Esophagus (tissue), 2 donors: ENCODE data around the gene ACVR2A. TPM values are rescaled to one million over a fixed set of nuclear protein-coding genes. Genes with fewer than 3 reads are reported as not detected.

ENCODE experiments used
- H3K27ac ChIP-seq, 2 donors: one replicate each; pipeline ENCODE4 v1.5.1; 2013; ENCODE audit warnings: low read depth in 2 of 2, mild to moderate bottlenecking in 2 of 2, inconsistent platforms in 1 of 2, low read length in 1 of 2, moderate library complexity in 1 of 2
- H3K27me3 ChIP-seq, 2 donors: one replicate each; pipeline ENCODE4 v1.6.1; 2013; ENCODE audit warnings: low read length in 2 of 2, control low read depth in 1 of 2, mild to moderate bottlenecking in 1 of 2; ENCODE audit not compliant: insufficient read depth in 2 of 2, control insufficient read depth in 1 of 2
- H3K36me3 ChIP-seq, 2 donors: one replicate each; pipeline ENCODE4 v1.6.1; 2013; ENCODE audit warnings: low read length in 1 of 2; ENCODE audit not compliant: control insufficient read depth in 2 of 2, insufficient read depth in 2 of 2
- H3K4me1 ChIP-seq, 2 donors: one replicate each; pipeline ENCODE4 v1.6.1; 2013; ENCODE audit warnings: low read length in 1 of 2; ENCODE audit not compliant: control insufficient read depth in 2 of 2, insufficient read depth in 2 of 2
- H3K4me3 ChIP-seq, 2 donors: one replicate each; pipeline ENCODE4 v1.5.1; 2013; ENCODE audit warnings: low read length in 2 of 2, mild to moderate bottlenecking in 2 of 2, low read depth in 1 of 2, moderate library complexity in 1 of 2
- H3K9me3 ChIP-seq, 2 donors: one replicate each; pipeline ENCODE4 v1.6.1; 2013; ENCODE audit warnings: mild to moderate bottlenecking in 2 of 2, low read depth in 1 of 2, low read length in 1 of 2, moderate library complexity in 1 of 2; ENCODE audit not compliant: control insufficient read depth in 2 of 2, insufficient read depth in 1 of 2
- WGBS, 2 donors: extraction: QIAGEN DNeasy Blood & Tissue Kit; methylation state at CpG; one replicate each; pipeline ENCODE4 v1.1.7; 2013; 5-methylcytosine and 5-hydroxymethylcytosine counted together
- polyA plus RNA-seq, 2 donors: library from polyadenylated mRNA; stranded (reverse); fragments of 200-250 nt; gene quantifications; one replicate each; pipeline ENCODE4 v1.2.3, GENCODE V29; 2013
- donor health status: healthy with polysubstance abuse.
- donor health status: Bipolar disorder and iron deficiency.

The ACVR2A gene
- polyA plus RNA-seq, 2 donors: 6.2 to 6.3 TPM

DNA sequence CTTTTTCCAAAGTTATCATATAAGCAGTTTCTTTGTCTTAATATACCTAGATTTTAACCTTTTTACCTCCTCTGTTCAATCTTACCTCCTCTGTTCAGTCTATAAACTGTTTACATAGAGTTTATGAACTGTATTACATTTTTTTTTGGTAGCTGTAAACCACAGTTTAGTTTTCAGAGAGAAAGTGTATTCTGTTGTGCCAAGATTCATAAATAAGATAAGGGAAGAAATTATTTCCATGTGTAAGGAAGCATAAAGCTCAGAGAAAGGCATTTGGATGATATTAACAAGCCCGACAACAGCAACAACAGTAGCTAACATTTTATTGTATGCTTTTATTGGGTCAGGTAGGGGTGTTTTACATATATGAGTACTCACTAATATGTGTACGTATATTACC is 71.2 kb downstream of the ACVR2A start:
- 92 to 94% methylated on average over 2 of the region's 2 CpGs for WGBS, 2 donors
- peaks cover 0 to 2% of the 10 kb centered on the region in 2 donors for H3K36me3 ChIP-seq
- no peaks in the 10 kb centered on the region for H3K9me3 ChIP-seq
- H3K4me3 ChIP-seq: no peak overlapping the region
- H3K27me3 ChIP-seq: no peaks in the 10 kb centered on the region
- H3K27ac ChIP-seq: no peak overlapping the region
- H3K4me1 ChIP-seq: no peaks in the 10 kb centered on the region

DNA sequence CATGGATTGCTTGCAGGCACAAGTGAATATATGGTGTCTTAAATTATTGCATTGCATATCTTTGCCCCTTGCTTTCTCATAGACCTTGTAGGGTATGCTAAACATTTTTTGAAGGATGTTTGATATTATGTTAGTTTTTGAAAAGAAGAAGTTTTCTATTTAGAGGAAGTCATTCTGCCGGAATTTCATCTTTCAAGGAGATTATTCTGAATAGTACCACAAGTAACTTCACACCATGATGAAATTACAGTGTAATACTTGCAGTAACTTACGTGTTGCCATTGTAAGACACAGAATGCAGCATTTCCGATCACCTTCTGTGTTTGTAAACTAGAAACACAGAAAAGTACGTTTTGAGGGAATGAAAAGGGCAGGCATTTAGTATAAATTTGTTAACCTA is 71.9 kb downstream of the ACVR2A start:
- no peaks in the 10 kb centered on the region for H3K4me1 ChIP-seq
- H3K36me3 ChIP-seq: peaks cover 0 to 2% of the 10 kb centered on the region in 2 donors
- WGBS, 2 donors: 86 to 89% methylated on average over 4 of the region's 4 CpGs

DNA sequence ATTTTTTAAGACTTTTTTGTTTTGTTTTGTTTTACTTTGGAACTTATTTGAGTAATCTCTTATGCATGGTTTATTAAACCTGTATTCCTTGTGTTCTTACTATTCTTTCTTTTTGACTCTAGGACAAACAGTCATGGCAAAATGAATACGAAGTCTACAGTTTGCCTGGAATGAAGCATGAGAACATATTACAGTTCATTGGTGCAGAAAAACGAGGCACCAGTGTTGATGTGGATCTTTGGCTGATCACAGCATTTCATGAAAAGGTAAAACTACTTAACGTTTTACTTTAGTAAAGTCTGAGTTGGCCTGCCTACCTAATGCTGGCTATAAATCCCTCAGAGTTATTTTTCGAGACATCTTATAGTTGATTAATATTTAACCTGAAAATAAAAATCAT is 72.3 kb downstream of the ACVR2A start:
- H3K36me3 ChIP-seq: peaks cover 0 to 2% of the 10 kb centered on the region in 2 donors

More for the DNA sequence above, 71.9 kb downstream of the ACVR2A start:
- no peak overlapping the region for H3K27ac ChIP-seq
- no peak overlapping the region for H3K4me3 ChIP-seq
- H3K27me3 ChIP-seq: no peaks in the 10 kb centered on the region
- H3K9me3 ChIP-seq: no peaks in the 10 kb centered on the region

DNA sequence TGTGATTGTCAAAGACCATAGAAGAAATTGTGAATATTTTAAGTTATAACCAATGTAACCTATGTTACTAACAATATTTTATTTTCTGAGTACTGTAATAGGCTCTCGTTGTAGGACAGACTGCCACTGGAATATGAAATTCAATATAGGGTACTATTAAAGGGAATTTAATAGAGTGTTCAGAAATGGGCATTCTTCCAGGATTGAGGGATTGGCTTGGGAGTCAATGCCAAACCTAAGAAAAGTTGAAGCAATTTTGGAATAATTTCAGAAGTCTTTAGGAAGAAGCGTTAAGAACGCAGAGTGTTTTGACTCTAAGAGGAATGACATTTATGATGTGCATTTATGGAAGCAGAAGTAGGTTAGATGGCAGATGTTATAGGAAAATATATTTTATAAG is 79.0 kb downstream of the ACVR2A start:
- WGBS, 2 donors: 49 to 63% methylated on average over 3 of the region's 3 CpGs
- Histone ChIP-seq H3K36me3 (peaks cover 2 to 3% of the 10 kb centered on the region in 2 donors), H3K27me3 (no peaks in the 10 kb centered on the region), H3K4me3 (no peak overlapping the region), H3K4me1 (no peaks in the 10 kb centered on the region), H3K9me3 (no peaks in the 10 kb centered on the region), H3K27ac (no peak overlapping the region)

More for the DNA sequence above, 72.3 kb downstream of the ACVR2A start:
- Histone ChIP-seq H3K4me1 (no peaks in the 10 kb centered on the region), H3K27me3 (no peaks in the 10 kb centered on the region), H3K9me3 (no peaks in the 10 kb centered on the region), H3K27ac (no peak overlapping the region), H3K4me3 (no peak overlapping the region)
- 81 to 86% methylated on average over 4 of the region's 4 CpGs for WGBS, 2 donors

DNA sequence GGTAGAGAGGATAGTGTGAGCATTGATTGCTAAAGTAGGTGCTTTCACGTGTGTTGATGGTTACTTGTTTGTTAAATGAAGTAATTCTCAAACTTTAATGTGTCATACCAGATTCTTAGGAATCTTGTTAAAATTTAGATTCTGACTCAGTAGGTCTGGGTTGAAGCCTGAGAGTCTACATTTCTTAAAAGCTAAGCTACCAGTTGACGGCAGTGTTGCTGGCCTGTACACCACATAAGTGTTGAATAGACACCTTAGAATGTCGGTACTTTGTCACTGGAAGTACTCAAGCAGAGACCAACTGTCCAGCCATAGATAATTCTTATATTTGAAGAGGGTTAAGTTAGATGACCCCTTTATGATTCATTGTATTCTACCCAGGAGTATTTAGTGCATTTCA is 79.8 kb downstream of the ACVR2A start:
- WGBS, 2 donors: 95 to 97% methylated on average over 3 of the region's 3 CpGs

DNA sequence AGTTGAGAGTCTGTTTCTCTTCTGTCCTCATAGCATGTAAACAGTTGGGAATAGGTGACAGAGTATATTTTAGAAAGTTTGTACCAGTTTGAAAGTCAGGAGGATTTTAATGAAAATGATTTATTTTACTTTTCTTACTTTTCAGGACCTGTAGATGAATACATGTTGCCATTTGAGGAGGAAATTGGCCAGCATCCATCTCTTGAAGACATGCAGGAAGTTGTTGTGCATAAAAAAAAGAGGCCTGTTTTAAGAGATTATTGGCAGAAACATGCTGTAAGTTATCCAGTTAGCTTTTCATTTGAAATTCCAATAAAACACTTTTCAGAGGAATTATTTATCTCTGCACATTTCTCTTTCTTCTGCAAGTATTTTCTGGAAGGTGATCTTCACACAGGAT is 81.1 kb downstream of the ACVR2A start:
- Histone ChIP-seq H3K9me3 (no peaks in the 10 kb centered on the region), H3K27me3 (no peaks in the 10 kb centered on the region), H3K4me3 (no peak overlapping the region), H3K27ac (no peak overlapping the region), H3K4me1 (no peaks in the 10 kb centered on the region), H3K36me3 (peaks cover 0 to 3% of the 10 kb centered on the region in 2 donors)

More for the DNA sequence above, 79.8 kb downstream of the ACVR2A start:
- Histone ChIP-seq H3K4me1 (no peaks in the 10 kb centered on the region), H3K9me3 (no peaks in the 10 kb centered on the region), H3K27ac (no peak overlapping the region), H3K4me3 (no peak overlapping the region), H3K36me3 (peaks cover 2 to 3% of the 10 kb centered on the region in 2 donors), H3K27me3 (no peaks in the 10 kb centered on the region)

DNA sequence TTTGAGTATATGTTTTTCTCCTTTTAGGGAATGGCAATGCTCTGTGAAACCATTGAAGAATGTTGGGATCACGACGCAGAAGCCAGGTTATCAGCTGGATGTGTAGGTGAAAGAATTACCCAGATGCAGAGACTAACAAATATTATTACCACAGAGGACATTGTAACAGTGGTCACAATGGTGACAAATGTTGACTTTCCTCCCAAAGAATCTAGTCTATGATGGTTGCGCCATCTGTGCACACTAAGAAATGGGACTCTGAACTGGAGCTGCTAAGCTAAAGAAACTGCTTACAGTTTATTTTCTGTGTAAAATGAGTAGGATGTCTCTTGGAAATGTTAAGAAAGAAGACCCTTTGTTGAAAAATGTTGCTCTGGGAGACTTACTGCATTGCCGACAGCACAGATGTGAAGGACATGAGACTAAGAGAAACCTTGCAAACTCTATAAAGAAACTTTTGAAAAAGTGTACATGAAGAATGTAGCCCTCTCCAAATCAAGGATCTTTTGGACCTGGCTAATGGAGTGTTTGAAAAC is 82.3 kb downstream of the ACVR2A start:
- no peaks in the 10 kb centered on the region for H3K9me3 ChIP-seq
- peaks cover 0 to 3% of the 10 kb centered on the region in 2 donors for H3K36me3 ChIP-seq
- WGBS, 2 donors: 97% methylated on average over 4 of the region's 4 CpGs

DNA sequence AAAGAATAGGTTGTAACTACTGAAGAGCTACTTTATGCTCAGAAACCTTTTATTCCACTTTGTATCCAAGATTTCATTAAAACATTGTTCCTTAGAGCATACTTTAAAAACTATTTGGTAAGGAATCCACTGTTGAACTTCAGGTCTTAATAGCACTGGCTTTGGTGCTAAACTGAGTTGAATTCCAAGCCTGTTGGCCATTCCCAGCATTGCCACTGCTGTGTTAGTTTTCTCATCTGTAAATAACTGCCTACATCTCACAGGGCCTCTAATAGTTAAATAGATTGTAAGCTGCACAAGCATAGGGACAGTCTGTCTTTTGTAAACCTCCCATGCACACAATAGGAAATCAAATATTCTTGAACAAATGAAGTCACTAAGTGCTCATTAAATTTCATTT is 89.1 kb downstream of the ACVR2A start:
- Histone ChIP-seq H3K4me3 (no peak overlapping the region), H3K36me3 (no peaks in the 10 kb centered on the region), H3K4me1 (no peaks in the 10 kb centered on the region)

More for the DNA sequence above, 82.3 kb downstream of the ACVR2A start:
- Histone ChIP-seq H3K4me3 (no peak overlapping the region), H3K27ac (no peak overlapping the region), H3K27me3 (no peaks in the 10 kb centered on the region), H3K4me1 (no peaks in the 10 kb centered on the region)

DNA sequence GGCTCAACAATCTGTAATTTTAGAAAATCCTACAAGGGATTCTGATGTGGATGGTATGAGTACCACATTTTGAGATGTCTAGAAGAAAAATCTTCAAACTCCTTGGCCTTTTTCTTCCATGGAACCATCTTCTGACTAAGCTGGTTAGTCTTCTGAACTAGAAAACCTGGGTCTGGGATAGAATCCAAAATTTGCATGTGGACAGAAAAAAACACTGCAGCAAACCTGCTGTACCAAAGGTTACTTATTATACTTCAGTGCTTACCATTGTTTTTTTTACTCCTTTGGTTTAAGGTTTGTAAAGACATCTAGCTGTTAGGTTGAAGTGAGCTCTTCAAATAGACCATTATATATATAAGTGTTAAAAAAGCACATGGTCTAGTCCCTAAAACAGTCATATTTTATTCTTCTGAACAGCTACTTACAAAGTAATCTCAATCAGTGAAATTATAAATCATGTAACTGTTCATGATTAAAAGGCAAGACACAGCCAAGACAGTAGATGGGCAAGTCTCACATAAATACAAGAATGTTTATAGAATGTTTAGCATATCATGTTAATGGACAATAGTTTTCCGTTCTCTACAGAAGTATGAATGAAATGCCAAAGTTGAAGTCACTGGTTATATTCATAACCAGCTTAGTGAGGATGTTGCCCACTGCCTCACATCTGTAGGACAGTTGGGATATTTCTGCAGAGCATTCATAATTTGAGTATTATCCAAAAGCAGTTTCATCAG is 90.2 kb downstream of the ACVR2A start:
- WGBS, 2 donors: 64 to 69% methylated on average over 1 of the region's 1 CpG

More for the DNA sequence above, 89.1 kb downstream of the ACVR2A start:
- Histone ChIP-seq H3K27me3 (no peaks in the 10 kb centered on the region), H3K9me3 (no peaks in the 10 kb centered on the region), H3K27ac (no peak overlapping the region)

More for the DNA sequence above, 90.2 kb downstream of the ACVR2A start:
- H3K4me3 ChIP-seq: no peak overlapping the region
- H3K4me1 ChIP-seq: no peaks in the 10 kb centered on the region
- H3K27ac ChIP-seq: no peak overlapping the region
- no peaks in the 10 kb centered on the region for H3K27me3 ChIP-seq
- H3K9me3 ChIP-seq: no peaks in the 10 kb centered on the region
- H3K36me3 ChIP-seq: no peaks in the 10 kb centered on the region
